Epithelial cell of prostate (primary cell): ENCODE results near the gene HADHA.

ENCODE experiments used
- DNase-seq: peaks from one replicate; pipeline ENCODE4 v3.0.0-alpha.2; 2011; ENCODE audit warnings: low read depth, low spot score
- H3K27ac ChIP-seq: fragments of 450-650 bp; 2 replicates; pipeline ENCODE4 v1.5.1; 2017; ENCODE audit warnings: mild to moderate bottlenecking

HADHA gene

GRCh38 chr2:26195040-26195984, 49.1 kb downstream of the HADHA start:
- no peak for DNase-seq
- no peak overlapping the region for H3K27ac ChIP-seq

GRCh38 chr2:26193578-26194231, 50.7 kb downstream of the HADHA start:
- H3K27ac ChIP-seq: no peak overlapping the region
- no peak for DNase-seq

GRCh38 chr2:26191316-26192159, 52.9 kb downstream of the HADHA start:
- no peak overlapping the region for H3K27ac ChIP-seq
- DNase-seq: no peak

- no peak overlapping the region for H3K27ac ChIP-seq
- DNase-seq: no peak
Measured at GRCh38 chr2:26190369-26190768, 54.1 kb downstream of the HADHA start.

- no peak overlapping the region for H3K27ac ChIP-seq
- DNase-seq: no peak
Measured at GRCh38 chr2:26189751-26190150, 54.7 kb downstream of the HADHA start.

- H3K27ac ChIP-seq: no peak overlapping the region
- DNase-seq: no peak
Measured at GRCh38 chr2:26189123-26189522, 55.3 kb downstream of the HADHA start.

GRCh38 chr2:26187537-26188104, 56.8 kb downstream of the HADHA start:
- H3K27ac ChIP-seq: no peak overlapping the region
- DNase-seq: no peak

GRCh38 chr2:26187114-26187513, 57.3 kb downstream of the HADHA start:
- no peak for DNase-seq
- no peak overlapping the region for H3K27ac ChIP-seq

GRCh38 chr2:26185954-26186770, 58.3 kb downstream of the HADHA start:
- DNase-seq: no peak

GRCh38 chr2:26185304-26185928, 59.0 kb downstream of the HADHA start:
- H3K27ac ChIP-seq: no peak overlapping the region
- DNase-seq: no peak

More at GRCh38 chr2:26185954-26186770, 58.3 kb downstream of the HADHA start:
- H3K27ac ChIP-seq: no peak overlapping the region

- no peak overlapping the region for H3K27ac ChIP-seq
Measured at GRCh38 chr2:26184555-26185303, 59.7 kb downstream of the HADHA start.

GRCh38 chr2:26184121-26184520, 60.3 kb downstream of the HADHA start:
- no peak overlapping the region for H3K27ac ChIP-seq
- no peak for DNase-seq

More at GRCh38 chr2:26184555-26185303, 59.7 kb downstream of the HADHA start:
- no peak for DNase-seq

- no peak overlapping the region for H3K27ac ChIP-seq
- DNase-seq: no peak
Measured at GRCh38 chr2:26182887-26183630, 61.4 kb downstream of the HADHA start.

GRCh38 chr2:26182441-26182840, 62.0 kb downstream of the HADHA start:
- DNase-seq: no peak
- H3K27ac ChIP-seq: no peak overlapping the region

- DNase-seq: no peak
- no peak overlapping the region for H3K27ac ChIP-seq
Measured at GRCh38 chr2:26179446-26179913, 65.0 kb downstream of the HADHA start.

GRCh38 chr2:26178746-26179436, 65.5 kb downstream of the HADHA start:
- no peak overlapping the region for H3K27ac ChIP-seq
- no peak for DNase-seq

- no peak for DNase-seq
Measured at GRCh38 chr2:26178246-26178645, 66.2 kb downstream of the HADHA start.

More at GRCh38 chr2:26178246-26178645, 66.2 kb downstream of the HADHA start:
- no peak overlapping the region for H3K27ac ChIP-seq
